Stomach (tissue), 4 donors: ENCODE measurements around the gene BPI.

Experiments used
- CTCF ChIP-seq, 7 experiments: fragments of 450-650 bp in 4 of 7; fragments of 200-600 bp in 3 of 7; sonication (generic) in 3 of 7; IDR thresholded peaks; one replicate each; pipeline ENCODE4 v1.5.1; 2016 to 2019; ENCODE audit warnings: antibody characterized with exemption in 7 of 7, control low read depth in 2 of 7, mild to moderate bottlenecking in 1 of 7
- EP300 ChIP-seq: sonication (generic); formaldehyde crosslinking; IDR thresholded peaks from one replicate; pipeline ENCODE4 v1.6.1; 2017; ENCODE audit warnings: antibody characterized with exemption
- POLR2AphosphoS5 ChIP-seq, 3 donors: sonication (generic); formaldehyde crosslinking; IDR thresholded peaks; one replicate each; pipeline ENCODE4 v1.6.1; 2016; ENCODE audit warnings: antibody characterized with exemption in 3 of 3

- no peak for TF ChIP-seq EP300
- no peak for TF ChIP-seq CTCF (IDR thresholded peaks at IDR 0.05)
- TF ChIP-seq POLR2AphosphoS5 (IDR thresholded peaks at IDR 0.05), result no peak
Observed at GRCh38 chr20:38311091-38311490, 7.1 kb downstream of the BPI start.
